Measurements from ENCODE around the gene RYR3. TPM values are rescaled to one million over a fixed set of nuclear protein-coding genes. Genes with fewer than 3 reads are reported as not detected.

The RYR3 gene
- total and polyA plus RNA-seq, 7 experiments from 2014 or later = 0.10 to 5.3 (median 1.2) TPM; not detected in 3

DNA sequence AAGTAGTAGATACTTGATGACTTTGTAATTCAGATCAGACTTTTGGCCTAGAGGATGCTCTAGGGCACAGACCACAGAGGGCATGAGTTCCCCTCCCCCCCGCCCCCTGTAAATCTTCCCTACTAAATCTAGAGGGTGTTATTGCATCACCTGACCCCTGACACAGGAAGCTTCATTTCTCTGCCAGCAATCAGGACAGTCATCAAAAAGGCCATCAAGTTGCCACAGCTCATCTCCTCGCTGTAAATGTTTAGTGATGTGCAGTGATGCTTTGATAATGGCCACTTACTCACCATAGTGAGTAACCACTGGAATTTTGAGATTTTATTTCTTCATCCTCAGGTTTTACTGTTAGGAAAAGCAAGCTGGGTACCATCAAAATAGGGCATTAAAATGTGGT is 368.3 kb downstream of the RYR3 start:
- Mint-ChIP-seq H3K4me1 (no peaks in the 10 kb centered on the region), H3K9me3 (no peaks in the 10 kb centered on the region)
- CTCF ChIA-PET = no interaction called here

DNA sequence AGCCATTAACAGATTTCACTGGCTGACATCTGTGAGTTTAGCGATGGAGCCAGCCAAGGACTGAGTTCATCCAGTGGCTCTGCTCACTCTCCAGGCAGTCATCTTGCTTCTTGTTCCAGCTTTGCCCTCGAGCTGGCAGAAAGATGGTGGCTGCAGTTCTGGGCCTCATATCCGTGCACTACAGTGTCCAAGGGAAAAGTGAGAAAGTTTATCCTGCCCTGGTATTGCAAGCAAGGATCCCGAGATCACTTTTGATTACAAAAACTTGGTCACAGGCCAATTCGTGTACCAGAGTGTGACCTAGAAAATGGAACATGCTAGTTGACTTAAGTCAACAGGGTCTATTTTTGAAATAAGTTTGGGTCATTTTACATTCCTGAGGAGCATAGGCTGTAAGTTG is 369.6 kb downstream of the RYR3 start:
- POLR2A ChIA-PET = no interaction called here
- Mint-ChIP-seq H3K4me1 (no peaks in the 10 kb centered on the region), H3K4me3 (no peak overlapping the region), H3K9me3 (peaks cover 0 to 2% (median 0%) of the 10 kb centered on the region in 11 donors), H3K36me3 (no peaks in the 10 kb centered on the region), H3K27ac (no peak overlapping the region), H3K27me3 (peaks cover 0 to 48% (median 42%) of the 10 kb centered on the region in 5 donors)
- H3K27ac ChIP-seq (ENCODE audit: low read depth, low read length) = no peak overlapping the region
- no peak for ATAC-seq
- DNase-seq = no peak
- H3K36me3 ChIP-seq (ENCODE audit: control insufficient read depth in 2 of 3, insufficient read depth in 3 of 3, low read length in 3 of 3) = no peaks in the 10 kb centered on the region
- CTCF ChIA-PET = no interaction called here
- no peak overlapping the region for H3K4me3 ChIP-seq (ENCODE audit: low read length)
- H3K4me1 ChIP-seq (ENCODE audit: control insufficient read depth in 2 of 2, insufficient read depth in 2 of 2, low read length in 2 of 2) = peaks cover 0 to 2% of the 10 kb centered on the region in 2 donors
- H3K27me3 ChIP-seq (ENCODE audit: control insufficient read depth in 2 of 2, insufficient read depth in 2 of 2, low read length in 2 of 2) = no peaks in the 10 kb centered on the region
- no peaks in the 10 kb centered on the region for H3K9me3 ChIP-seq (ENCODE audit: control insufficient read depth in 2 of 3, low read length in 3 of 3)
- intact Hi-C loops (cut with micrococcal nuclease) = no loop called here

More for the DNA sequence above, 368.3 kb downstream of the RYR3 start:
- no peaks in the 10 kb centered on the region for H3K36me3 ChIP-seq (ENCODE audit: control insufficient read depth in 2 of 3, insufficient read depth in 3 of 3, low read length in 3 of 3)
- H3K27ac ChIP-seq (ENCODE audit: low read depth, low read length) = no peak overlapping the region
- DNase-seq (no peak), ATAC-seq (no peak)
- no peaks in the 10 kb centered on the region for H3K27me3 ChIP-seq (ENCODE audit: control insufficient read depth in 2 of 2, insufficient read depth in 2 of 2, low read length in 2 of 2)
- H3K27ac Mint-ChIP-seq = no peak overlapping the region
- peaks cover 0 to 2% of the 10 kb centered on the region in 2 donors for H3K4me1 ChIP-seq (ENCODE audit: control insufficient read depth in 2 of 2, insufficient read depth in 2 of 2, low read length in 2 of 2)
- no peaks in the 10 kb centered on the region for H3K36me3 Mint-ChIP-seq
- H3K27me3 Mint-ChIP-seq = peaks cover 0 to 49% (median 47%) of the 10 kb centered on the region in 5 donors
- intact Hi-C loops (cut with micrococcal nuclease) = no loop called here
- H3K4me3 Mint-ChIP-seq = no peak overlapping the region
- POLR2A ChIA-PET = no interaction called here
- H3K9me3 ChIP-seq (ENCODE audit: control insufficient read depth in 2 of 3, low read length in 3 of 3) = no peaks in the 10 kb centered on the region
- H3K4me3 ChIP-seq (ENCODE audit: low read length) = no peak overlapping the region

DNA sequence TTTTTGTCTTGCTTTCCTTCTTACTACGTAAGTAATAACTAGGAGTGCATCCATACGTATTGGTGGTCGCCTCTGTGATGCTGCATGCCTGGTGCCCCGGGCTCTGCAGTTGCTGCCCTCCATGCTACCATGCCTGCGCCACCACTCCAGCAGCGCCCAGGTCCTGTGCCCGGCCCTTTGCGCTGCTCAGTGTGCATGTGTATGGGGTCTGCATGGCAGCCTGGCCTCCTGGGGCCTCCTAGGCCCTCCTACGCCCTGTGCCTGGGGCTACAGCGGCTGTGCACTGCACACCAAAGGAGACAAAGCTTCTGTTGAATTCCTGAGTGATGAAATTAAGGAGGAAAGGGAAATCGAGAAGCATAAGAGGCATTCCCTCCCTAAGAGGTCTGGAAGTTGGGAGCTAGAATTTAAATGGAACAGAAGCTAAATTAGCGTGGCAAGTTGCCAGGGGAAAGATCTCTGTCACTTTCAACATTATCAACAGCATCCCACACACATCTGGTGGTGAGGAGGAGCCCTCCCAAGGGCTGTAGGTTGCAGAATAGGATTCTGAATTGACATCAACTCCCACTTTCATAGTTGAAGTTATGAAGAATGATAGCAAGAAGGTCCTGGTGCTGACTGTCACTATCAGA is 382.5 kb downstream of the RYR3 start:
- ATAC-seq = no peak
- Mint-ChIP-seq H3K9me3 (no peaks in the 10 kb centered on the region), H3K27me3 (peaks cover 0 to 4% (median under 1%) of the 10 kb centered on the region in 5 donors), H3K27ac (no peak overlapping the region), H3K4me1 (no peaks in the 10 kb centered on the region), H3K4me3 (no peak overlapping the region), H3K36me3 (no peaks in the 10 kb centered on the region)
- no peaks in the 10 kb centered on the region for H3K27me3 ChIP-seq (ENCODE audit: control insufficient read depth in 2 of 2, insufficient read depth in 2 of 2, low read length in 2 of 2)
- H3K9me3 ChIP-seq (ENCODE audit: control insufficient read depth in 2 of 3, low read length in 3 of 3) = no peaks in the 10 kb centered on the region
- intact Hi-C loops (cut with micrococcal nuclease) = no loop called here
- H3K36me3 ChIP-seq (ENCODE audit: control insufficient read depth in 2 of 3, insufficient read depth in 3 of 3, low read length in 3 of 3) = no peaks in the 10 kb centered on the region
- H3K4me3 ChIP-seq (ENCODE audit: low read length) = no peak overlapping the region
- ChIA-PET POLR2A (no interaction called here), CTCF (no interaction called here)
- H3K4me1 ChIP-seq (ENCODE audit: control insufficient read depth in 2 of 2, insufficient read depth in 2 of 2, low read length in 2 of 2) = no peaks in the 10 kb centered on the region
- no peak overlapping the region for H3K27ac ChIP-seq (ENCODE audit: low read depth, low read length)
- no peak for DNase-seq

DNA sequence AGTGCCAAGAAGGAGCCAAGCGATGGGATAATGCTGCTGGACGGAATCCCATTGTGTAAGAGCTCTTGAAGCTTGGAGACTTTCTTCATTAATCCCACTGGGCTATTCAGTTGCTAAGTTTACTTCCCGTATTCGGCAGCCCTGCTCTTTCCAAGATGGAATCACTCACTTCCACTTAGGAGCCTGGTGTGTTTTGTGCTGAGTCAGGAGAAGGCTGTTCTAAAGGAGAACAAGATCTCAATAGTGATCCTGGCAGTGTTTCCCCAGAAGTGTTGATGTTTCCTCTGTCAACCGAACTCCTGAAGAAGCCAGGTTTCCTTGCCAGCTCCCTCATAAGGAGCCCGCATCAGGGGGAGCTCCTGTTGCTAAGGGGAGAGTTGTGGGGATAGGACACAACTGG is 387.4 kb downstream of the RYR3 start:
- Histone ChIP-seq H3K4me1 (ENCODE audit: control insufficient read depth in 2 of 2, insufficient read depth in 2 of 2, low read length in 2 of 2) (no peaks in the 10 kb centered on the region), H3K4me3 (ENCODE audit: low read length) (no peak overlapping the region), H3K27me3 (ENCODE audit: control insufficient read depth in 2 of 2, insufficient read depth in 2 of 2, low read length in 2 of 2) (no peaks in the 10 kb centered on the region), H3K9me3 (ENCODE audit: control insufficient read depth in 2 of 3, low read length in 3 of 3) (no peaks in the 10 kb centered on the region), H3K36me3 (ENCODE audit: control insufficient read depth in 2 of 3, insufficient read depth in 3 of 3, low read length in 3 of 3) (no peaks in the 10 kb centered on the region), H3K27ac (ENCODE audit: low read depth, low read length) (no peak overlapping the region)
- no peak overlapping the region for H3K27ac Mint-ChIP-seq
- no peak overlapping the region for H3K4me3 Mint-ChIP-seq
- peaks cover 0 to 6% (median 4%) of the 10 kb centered on the region in 5 donors for H3K27me3 Mint-ChIP-seq
- DNase-seq (no peak), ATAC-seq (no peak)
- no peaks in the 10 kb centered on the region for H3K36me3 Mint-ChIP-seq
- H3K9me3 Mint-ChIP-seq = no peaks in the 10 kb centered on the region
- ChIA-PET POLR2A (no interaction called here), CTCF (no interaction called here)
- peaks cover 0 to 2% (median 0%) of the 10 kb centered on the region in 7 donors for H3K4me1 Mint-ChIP-seq
- intact Hi-C loops (cut with micrococcal nuclease) = no loop called here

DNA sequence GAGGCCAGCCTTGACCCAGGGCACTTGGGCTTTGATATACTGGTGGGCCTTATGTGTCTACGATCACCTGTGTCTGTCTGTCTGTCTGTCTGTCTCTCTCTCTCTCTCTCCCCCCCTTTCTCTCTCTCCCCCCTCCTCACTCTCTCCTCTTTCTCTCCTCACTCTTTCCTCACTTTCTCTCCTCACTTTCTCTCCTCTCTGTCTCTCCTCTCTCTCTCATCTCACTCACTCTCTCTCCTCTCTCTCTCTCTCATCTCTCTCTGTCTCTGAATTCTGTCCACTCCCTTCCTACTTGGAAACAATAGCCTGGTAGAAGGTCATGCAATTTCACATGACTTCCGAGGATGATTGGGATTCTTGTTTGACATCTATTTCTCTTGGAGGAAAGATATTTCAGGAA is 388.4 kb downstream of the RYR3 start:
- Mint-ChIP-seq H3K36me3 (no peaks in the 10 kb centered on the region), H3K4me3 (no peak overlapping the region), H3K27ac (no peak overlapping the region), H3K4me1 (peaks cover 0 to 2% (median 0%) of the 10 kb centered on the region in 7 donors), H3K27me3 (peaks cover 0 to 6% (median 4%) of the 10 kb centered on the region in 5 donors), H3K9me3 (no peaks in the 10 kb centered on the region)
- intact Hi-C loops (cut with micrococcal nuclease) = no loop called here
- ATAC-seq = no peak
- Histone ChIP-seq H3K27ac (ENCODE audit: low read depth, low read length) (no peak overlapping the region), H3K9me3 (ENCODE audit: control insufficient read depth in 2 of 3, low read length in 3 of 3) (no peaks in the 10 kb centered on the region), H3K4me1 (ENCODE audit: control insufficient read depth in 2 of 2, insufficient read depth in 2 of 2, low read length in 2 of 2) (no peaks in the 10 kb centered on the region), H3K27me3 (ENCODE audit: control insufficient read depth in 2 of 2, insufficient read depth in 2 of 2, low read length in 2 of 2) (no peaks in the 10 kb centered on the region), H3K4me3 (ENCODE audit: low read length) (no peak overlapping the region), H3K36me3 (ENCODE audit: control insufficient read depth in 2 of 3, insufficient read depth in 3 of 3, low read length in 3 of 3) (no peaks in the 10 kb centered on the region)
- no peak for DNase-seq
- ChIA-PET POLR2A (no interaction called here), CTCF (no interaction called here)

DNA sequence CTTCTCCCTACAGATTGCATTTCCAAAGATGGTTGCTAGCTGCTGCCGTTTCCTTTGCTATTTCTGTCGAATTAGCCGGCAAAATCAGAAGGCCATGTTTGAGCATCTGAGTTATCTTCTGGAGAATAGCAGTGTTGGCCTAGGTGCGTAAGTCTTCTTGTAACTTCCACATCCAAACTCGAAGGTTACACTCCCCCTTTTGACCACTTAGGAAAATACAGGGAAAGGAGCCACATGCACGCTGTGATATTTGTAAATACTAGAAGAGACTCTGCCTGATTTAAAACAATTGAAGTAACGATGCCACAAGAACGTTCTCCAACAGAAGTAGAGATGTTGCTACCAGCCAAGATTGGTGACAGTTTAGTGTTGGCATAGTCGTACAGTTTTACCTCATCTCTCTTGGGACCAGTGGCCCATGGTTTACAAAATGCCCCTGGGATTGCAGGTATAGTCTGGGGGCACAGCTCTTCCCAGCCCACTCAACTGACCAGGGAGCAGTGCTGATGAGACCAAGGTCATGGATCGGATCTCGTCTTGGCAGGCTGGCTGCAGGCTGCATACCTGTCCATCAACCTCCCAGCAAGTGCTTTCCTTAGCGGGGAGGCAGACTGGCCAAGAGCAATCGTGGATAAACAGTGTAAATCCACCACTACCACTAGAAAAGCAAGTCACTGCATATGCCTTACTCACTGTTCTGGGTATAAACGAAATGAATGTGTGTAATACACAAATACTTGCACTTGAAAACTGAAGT is 389.1 kb downstream of the RYR3 start:
- H3K4me1 ChIP-seq (ENCODE audit: control insufficient read depth in 2 of 2, insufficient read depth in 2 of 2, low read length in 2 of 2) = no peaks in the 10 kb centered on the region
- peaks cover 0 to 2% (median 0%) of the 10 kb centered on the region in 7 donors for H3K4me1 Mint-ChIP-seq
- no peaks in the 10 kb centered on the region for H3K36me3 ChIP-seq (ENCODE audit: control insufficient read depth in 2 of 3, insufficient read depth in 3 of 3, low read length in 3 of 3)
- intact Hi-C loops (cut with micrococcal nuclease) = loop anchor here in 1 of 2 donors (1.0 to 5.0 kb wide), 2 partner anchors 407 to 1038 kb away; no protein-coding TSS in a partner anchor
- no peak overlapping the region for H3K4me3 Mint-ChIP-seq
- H3K36me3 Mint-ChIP-seq = no peaks in the 10 kb centered on the region
- peaks cover 0 to 6% (median 4%) of the 10 kb centered on the region in 5 donors for H3K27me3 Mint-ChIP-seq
- no peak overlapping the region for H3K4me3 ChIP-seq (ENCODE audit: low read length)
- H3K27ac Mint-ChIP-seq = no peak overlapping the region
- ATAC-seq = no peak
- no peak for DNase-seq
- H3K9me3 ChIP-seq (ENCODE audit: control insufficient read depth in 2 of 3, low read length in 3 of 3) = no peaks in the 10 kb centered on the region
- ChIA-PET CTCF (interaction anchor here (0.6 to 3.0 kb wide), 10 partner anchors 9 to 1037 kb away, joined by 3 to 10 read pairs (median 3); no protein-coding TSS in a partner anchor), POLR2A (no interaction called here)
- no peak overlapping the region for H3K27ac ChIP-seq (ENCODE audit: low read depth, low read length)
- no peaks in the 10 kb centered on the region for H3K27me3 ChIP-seq (ENCODE audit: control insufficient read depth in 2 of 2, insufficient read depth in 2 of 2, low read length in 2 of 2)
- no peaks in the 10 kb centered on the region for H3K9me3 Mint-ChIP-seq
